ENCODE results near the gene FANCC. TPM values are rescaled to one million over a fixed set of nuclear protein-coding genes. Genes with fewer than 3 reads are reported as not detected.

FANCC gene
- total and polyA plus RNA-seq, 10 donors = 0.89 to 9.7 (median 6.6) TPM

- intact Hi-C loops (cut with DNase I; ENCODE audit: low total_unique reads) = no loop called here
- Histone ChIP-seq H3K27ac (no peak overlapping the region), H3K4me1 (peaks cover 7 to 18% (median 13%) of the 10 kb centered on the region in 6 donors), H3K27me3 (replicated peaks in 1 of 7) (peaks cover 5 to 53% (median 25%) of the 10 kb centered on the region in 7 donors), H3K4me3 (no peak overlapping the region), H3K9me3 (no peaks in the 10 kb centered on the region), H3K36me3 (no peaks in the 10 kb centered on the region)
- no peak for TF ChIP-seq POLR2A (IDR thresholded peaks at IDR 0.05)
- TF ChIP-seq CTCF (IDR thresholded peaks at IDR 0.05 in 8 of 11, conservative IDR thresholded peaks at IDR 0.05 in 3 of 11) = no peak
- TF ChIP-seq POLR2AphosphoS5 (IDR thresholded peaks at IDR 0.05) = no peak
- WGBS, 5 donors = 66 to 84% (median 78%) methylated on average over 4 of the region's 4 CpGs
- DNase-seq = no peak
Measured at GRCh38 chr9:95346021-95346420, 28.5 kb upstream of the FANCC start.

GRCh38 chr9:95344735-95345325 lies 27.3 kb upstream of the FANCC start:
- no peak overlapping the region for H3K27ac ChIP-seq
- H3K27me3 ChIP-seq (replicated peaks in 1 of 7) = peaks cover 5 to 41% (median 19%) of the 10 kb centered on the region in 7 donors
- peaks cover 7 to 15% (median 11%) of the 10 kb centered on the region in 6 donors for H3K4me1 ChIP-seq
- H3K4me3 ChIP-seq = no peak overlapping the region
- TF ChIP-seq POLR2A (IDR thresholded peaks at IDR 0.05) = no peak
- TF ChIP-seq POLR2AphosphoS5 (IDR thresholded peaks at IDR 0.05) = no peak
- DNase-seq = no peak
- WGBS, 5 donors = 52 to 81% (median 64%) methylated on average over 3 of the region's 3 CpGs
- H3K9me3 ChIP-seq = no peaks in the 10 kb centered on the region
- no peaks in the 10 kb centered on the region for H3K36me3 ChIP-seq
- intact Hi-C loops (cut with DNase I; ENCODE audit: low total_unique reads) = no loop called here

DNA sequence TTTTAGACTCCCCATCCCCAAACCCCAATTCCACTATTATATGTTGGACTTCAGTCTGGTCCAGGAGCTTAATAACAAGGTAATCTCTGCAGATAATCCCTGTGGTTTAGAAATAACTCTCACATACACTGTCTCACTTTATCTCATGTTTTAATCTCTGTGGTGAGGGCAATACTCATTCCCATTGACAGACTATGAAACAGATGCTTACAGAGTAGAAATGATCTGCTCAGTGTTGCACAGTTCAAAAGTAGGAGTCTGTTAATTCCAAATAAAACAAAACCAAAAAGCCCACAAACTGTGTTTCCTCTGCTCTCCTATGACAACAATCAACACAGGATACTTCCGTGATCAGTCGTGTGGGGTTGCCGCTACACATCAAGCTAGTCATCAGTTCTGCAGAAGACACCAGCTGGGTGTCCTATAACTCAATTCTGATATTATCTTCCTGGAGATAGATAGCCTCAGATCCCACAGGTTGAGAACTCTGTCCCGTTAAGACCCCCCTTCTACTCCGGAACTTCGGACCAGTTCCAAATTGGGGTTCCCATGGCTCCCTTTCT lies 26.3 kb upstream of the FANCC start:
- Histone ChIP-seq H3K27me3 (replicated peaks in 1 of 7) (peaks cover 0 to 35% (median 8%) of the 10 kb centered on the region in 7 donors), H3K27ac (no peak overlapping the region), H3K9me3 (no peaks in the 10 kb centered on the region), H3K4me1 (peaks cover 0 to 5% (median 1%) of the 10 kb centered on the region in 6 donors), H3K4me3 (no peak overlapping the region), H3K36me3 (no peaks in the 10 kb centered on the region)
- intact Hi-C loops (cut with DNase I; ENCODE audit: low total_unique reads) = no loop called here
- 79 to 92% (median 86%) methylated on average over 6 of the region's 6 CpGs for WGBS, 5 donors
- no peak for DNase-seq
- no peak for TF ChIP-seq POLR2AphosphoS5 (IDR thresholded peaks at IDR 0.05)
- TF ChIP-seq CTCF (IDR thresholded peaks at IDR 0.05 in 8 of 11, conservative IDR thresholded peaks at IDR 0.05 in 3 of 11) = no peak

DNA sequence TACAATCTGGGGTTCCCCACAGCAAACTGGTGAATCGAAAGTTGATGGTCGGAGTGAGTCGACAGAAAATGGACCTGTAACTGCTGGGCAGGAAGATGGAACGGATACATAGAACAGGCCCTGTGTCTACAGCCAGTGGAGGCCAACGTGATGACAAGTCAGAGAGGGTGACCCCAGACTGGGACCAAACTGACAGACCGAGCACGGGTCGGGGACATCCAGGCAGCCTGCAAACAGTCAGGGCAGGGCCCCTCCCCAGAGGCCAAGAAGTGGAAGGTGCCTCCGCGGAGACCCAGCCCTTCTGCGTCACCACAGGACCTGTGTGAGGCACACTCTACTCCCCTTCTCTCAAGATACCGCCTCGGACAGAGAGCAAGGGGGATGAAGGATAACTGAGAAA lies 25.1 kb upstream of the FANCC start:
- intact Hi-C loops (cut with DNase I; ENCODE audit: low total_unique reads) = no loop called here
- no peak for DNase-seq
- 85 to 91% (median 88%) methylated on average over 12 to 13 of the region's 13 CpGs for WGBS, 5 donors
- no peak overlapping the region for H3K27ac ChIP-seq
- no peaks in the 10 kb centered on the region for H3K4me1 ChIP-seq
- H3K27me3 ChIP-seq (replicated peaks in 1 of 7) = peaks cover 0 to 23% (median 0%) of the 10 kb centered on the region in 7 donors
- H3K36me3 ChIP-seq = no peaks in the 10 kb centered on the region
- no peak for TF ChIP-seq POLR2A (IDR thresholded peaks at IDR 0.05)
- TF ChIP-seq CTCF (IDR thresholded peaks at IDR 0.05 in 8 of 11, conservative IDR thresholded peaks at IDR 0.05 in 3 of 11) = no peak
- no peak for TF ChIP-seq POLR2AphosphoS5 (IDR thresholded peaks at IDR 0.05)
- H3K9me3 ChIP-seq = peaks cover 0 to 9% (median 6%) of the 10 kb centered on the region in 8 donors
- no peak overlapping the region for H3K4me3 ChIP-seq

Data from spleen (tissue), 11 donors.